Measurements from ENCODE around the gene MTPN.

The MTPN gene

GRCh38 chr7:135994466-135995205 is 17.5 kb upstream of the MTPN start:
- DNase-seq (ENCODE audit: extremely low read depth, insufficient read length), result no peak
- no peak for TF ChIP-seq CTCF (IDR thresholded peaks at IDR 0.05; ENCODE audit: insufficient read depth, low read length, poor library complexity, severe bottlenecking)
- Histone ChIP-seq H3K4me3 (replicated peaks; ENCODE audit: low read depth, low read length) (no peak overlapping the region), H3K36me3 (ENCODE audit: control insufficient read depth, insufficient read depth, low read length) (no peaks in the 10 kb centered on the region), H3K27me3 (replicated peaks; ENCODE audit: control insufficient read depth, insufficient read depth, low read length) (no peaks in the 10 kb centered on the region)

GRCh38 chr7:135993950-135994349 is 16.8 kb upstream of the MTPN start:
- no peak for TF ChIP-seq CTCF (IDR thresholded peaks at IDR 0.05; ENCODE audit: insufficient read depth, low read length, poor library complexity, severe bottlenecking)
- DNase-seq (ENCODE audit: extremely low read depth, insufficient read length), result no peak
- Histone ChIP-seq H3K36me3 (ENCODE audit: control insufficient read depth, insufficient read depth, low read length) (no peaks in the 10 kb centered on the region), H3K27me3 (replicated peaks; ENCODE audit: control insufficient read depth, insufficient read depth, low read length) (no peaks in the 10 kb centered on the region), H3K4me3 (replicated peaks; ENCODE audit: low read depth, low read length) (no peak overlapping the region)

GRCh38 chr7:135991906-135992305 is 14.7 kb upstream of the MTPN start:
- no peak for DNase-seq (ENCODE audit: extremely low read depth, insufficient read length)
- Histone ChIP-seq H3K36me3 (ENCODE audit: control insufficient read depth, insufficient read depth, low read length) (no peaks in the 10 kb centered on the region), H3K4me3 (replicated peaks; ENCODE audit: low read depth, low read length) (no peak overlapping the region), H3K27me3 (replicated peaks; ENCODE audit: control insufficient read depth, insufficient read depth, low read length) (no peaks in the 10 kb centered on the region)
- TF ChIP-seq CTCF (IDR thresholded peaks at IDR 0.05; ENCODE audit: insufficient read depth, low read length, poor library complexity, severe bottlenecking), result no peak

GRCh38 chr7:135991322-135991721 is 14.2 kb upstream of the MTPN start:
- no peak for DNase-seq (ENCODE audit: extremely low read depth, insufficient read length)
- Histone ChIP-seq H3K4me3 (replicated peaks; ENCODE audit: low read depth, low read length) (no peak overlapping the region), H3K36me3 (ENCODE audit: control insufficient read depth, insufficient read depth, low read length) (no peaks in the 10 kb centered on the region), H3K27me3 (replicated peaks; ENCODE audit: control insufficient read depth, insufficient read depth, low read length) (no peaks in the 10 kb centered on the region)
- no peak for TF ChIP-seq CTCF (IDR thresholded peaks at IDR 0.05; ENCODE audit: insufficient read depth, low read length, poor library complexity, severe bottlenecking)

GRCh38 chr7:135990258-135990657 is 13.1 kb upstream of the MTPN start:
- TF ChIP-seq CTCF (IDR thresholded peaks at IDR 0.05; ENCODE audit: insufficient read depth, low read length, poor library complexity, severe bottlenecking), result no peak
- no peaks in the 10 kb centered on the region for H3K36me3 ChIP-seq (ENCODE audit: control insufficient read depth, insufficient read depth, low read length)
- no peak overlapping the region for H3K4me3 ChIP-seq (replicated peaks; ENCODE audit: low read depth, low read length)
- DNase-seq (ENCODE audit: extremely low read depth, insufficient read length), result no peak
- no peaks in the 10 kb centered on the region for H3K27me3 ChIP-seq (replicated peaks; ENCODE audit: control insufficient read depth, insufficient read depth, low read length)
